MM.1S (cell line): ENCODE results near the gene C19orf44.

ENCODE experiments used
- DNase-seq: peaks from one replicate; pipeline ENCODE4 v3.0.0-alpha.2; 2015
- H2AFZ ChIP-seq: fragments of 300-600 bp; sonication (generic); 2 replicates; pipeline ENCODE4 v1.6.0; 2016; ENCODE audit warnings: antibody characterized with exemption, low read length
- H3F3A ChIP-seq: fragments of 300-600 bp; sonication (generic); 2 replicates; pipeline ENCODE4 v1.6.1; 2016; ENCODE audit warnings: mild to moderate bottlenecking, antibody characterized with exemption, low read length, moderate library complexity, mixed read lengths; ENCODE audit not compliant: insufficient read depth
- H3K27ac ChIP-seq: fragments of 300-600 bp; sonication (generic); 2 replicates; pipeline ENCODE4 v1.5.1; 2016; ENCODE audit warnings: mild to moderate bottlenecking, low read length
- H3K27me3 ChIP-seq: fragments of 300-600 bp; sonication (generic); replicated peaks from 2 replicates; pipeline ENCODE4 v1.6.0; 2016; ENCODE audit warnings: low read length; ENCODE audit not compliant: insufficient read depth
- H3K36me3 ChIP-seq: fragments of 300-600 bp; sonication (generic); replicated peaks from 2 replicates; pipeline ENCODE4 v1.6.1; 2016; ENCODE audit warnings: mild to moderate bottlenecking, low read length, mixed read lengths; ENCODE audit not compliant: insufficient read depth
- H3K4me1 ChIP-seq: fragments of 300-600 bp; sonication (generic); 2 replicates; pipeline ENCODE4 v1.6.1; 2016; ENCODE audit warnings: low read length, mixed read lengths
- H3K4me2 ChIP-seq: fragments of 300-600 bp; sonication (generic); 2 replicates; pipeline ENCODE4 v1.6.0; 2016; ENCODE audit warnings: low read depth, low read length
- H3K4me3 ChIP-seq: fragments of 300-600 bp; sonication (generic); 2 replicates; pipeline ENCODE4 v1.5.1; 2016; ENCODE audit warnings: low read length, mixed read lengths
- H3K79me2 ChIP-seq: fragments of 300-600 bp; sonication (generic); 2 replicates; pipeline ENCODE4 v1.6.1; 2016; ENCODE audit warnings: mixed run types, low read length, mixed read lengths
- H3K9ac ChIP-seq: fragments of 300-600 bp; sonication (generic); 2 replicates; pipeline ENCODE4 v1.6.1; 2016; ENCODE audit warnings: low read length, mixed read lengths
- H3K9me2 ChIP-seq: fragments of 300-600 bp; sonication (generic); replicated peaks from 2 replicates; pipeline ENCODE4 v1.6.1; 2016; ENCODE audit warnings: mild to moderate bottlenecking, low read length, mixed read lengths; ENCODE audit not compliant: insufficient read depth
- H3K9me3 ChIP-seq: fragments of 300-600 bp; sonication (generic); replicated peaks from 2 replicates; pipeline ENCODE4 v1.6.1; 2016; ENCODE audit warnings: mild to moderate bottlenecking, low read length, mixed read lengths; ENCODE audit not compliant: insufficient read depth
- H4K20me1 ChIP-seq: fragments of 300-600 bp; sonication (generic); 2 replicates; pipeline ENCODE4 v1.6.1; 2016; ENCODE audit warnings: mild to moderate bottlenecking, low read length, moderate library complexity, mixed read lengths; ENCODE audit not compliant: insufficient read depth
- CTCF ChIP-seq: fragments of 300-600 bp; sonication (generic); IDR thresholded peaks from 2 replicates; pipeline ENCODE4 v1.5.1; 2016; ENCODE audit warnings: antibody characterized with exemption, low read length, mixed read lengths
- EZH2 ChIP-seq: fragments of 300-600 bp; sonication (generic); optimal IDR thresholded peaks from 2 replicates; pipeline ENCODE3; 2017; ENCODE audit warnings: low read depth, mild to moderate bottlenecking, antibody characterized with exemption, low read length, mixed read lengths
- EZH2phosphoT487 ChIP-seq: fragments of 300-600 bp; sonication (generic); IDR thresholded peaks from 2 replicates; pipeline ENCODE4 v1.6.1; 2018; ENCODE audit warnings: antibody characterized with exemption, low read length

The C19orf44 gene

GRCh38 chr19:16527971-16528521 is 31.9 kb downstream of the C19orf44 start:
- Histone ChIP-seq H3K9ac (no peak overlapping the region), H3K36me3 (no peaks in the 10 kb centered on the region; the same call in 1 of the 2 replicates), H3K9me3 (no peaks in the 10 kb centered on the region), H4K20me1 (no peaks in the 10 kb centered on the region), H3F3A (no peaks in the 10 kb centered on the region), H3K4me3 (no peak overlapping the region), H3K4me1 (no peaks in the 10 kb centered on the region), H3K9me2 (no peaks in the 10 kb centered on the region), H3K79me2 (peaks cover 47% of the 10 kb centered on the region), H2AFZ (no peak overlapping the region), H3K27me3 (no peaks in the 10 kb centered on the region), H3K27ac (no peak overlapping the region), H3K4me2 (no peak overlapping the region)
- TF ChIP-seq EZH2 (no peak), CTCF (peak; percentile 43), EZH2phosphoT487 (no peak)
- no peak for DNase-seq

GRCh38 chr19:16529466-16530144 is 33.4 kb downstream of the C19orf44 start:
- no peaks in the 10 kb centered on the region for H4K20me1 ChIP-seq
- peaks cover 4% of the 10 kb centered on the region for H3K36me3 ChIP-seq

GRCh38 chr19:16530540-16531379 is 34.6 kb downstream of the C19orf44 start:
- Histone ChIP-seq H3K79me2 (peaks cover 62% of the 10 kb centered on the region), H3K36me3 (peaks cover 4% of the 10 kb centered on the region), H3K9me2 (no peaks in the 10 kb centered on the region), H3K27ac (no peak overlapping the region), H3K4me3 (no peak overlapping the region), H4K20me1 (no peaks in the 10 kb centered on the region), H2AFZ (no peak overlapping the region), H3K27me3 (no peaks in the 10 kb centered on the region), H3K4me1 (no peaks in the 10 kb centered on the region), H3K9me3 (no peaks in the 10 kb centered on the region), H3K9ac (no peak overlapping the region), H3K4me2 (no peak overlapping the region), H3F3A (no peaks in the 10 kb centered on the region)
- no peak for DNase-seq
- no peak for TF ChIP-seq EZH2
- TF ChIP-seq EZH2phosphoT487, result no peak
- no peak for TF ChIP-seq CTCF

More at GRCh38 chr19:16529466-16530144, 33.4 kb downstream of the C19orf44 start:
- TF ChIP-seq CTCF, result no peak
- no peak for TF ChIP-seq EZH2
- no peak for TF ChIP-seq EZH2phosphoT487
- H3K9me3 ChIP-seq, result no peaks in the 10 kb centered on the region
- H3K27ac ChIP-seq, result no peak overlapping the region
- no peak overlapping the region for H2AFZ ChIP-seq
- no peak overlapping the region for H3K4me2 ChIP-seq
- H3K4me1 ChIP-seq, result no peaks in the 10 kb centered on the region
- H3K4me3 ChIP-seq, result no peak overlapping the region
- no peak overlapping the region for H3K9ac ChIP-seq
- H3K9me2 ChIP-seq, result no peaks in the 10 kb centered on the region
- DNase-seq, result no peak
- H3K27me3 ChIP-seq, result no peaks in the 10 kb centered on the region
- H3K79me2 ChIP-seq, result peaks cover 51% of the 10 kb centered on the region
- H3F3A ChIP-seq, result no peaks in the 10 kb centered on the region
